AG08396 (cell line): Measurements from ENCODE around the gene EPHB1.

Experiments
- DNase-seq: peaks from one replicate; pipeline ENCODE4 v3.0.0; 2012; ENCODE audit warnings: low spot score, mixed read lengths

Gene EPHB1

DNA sequence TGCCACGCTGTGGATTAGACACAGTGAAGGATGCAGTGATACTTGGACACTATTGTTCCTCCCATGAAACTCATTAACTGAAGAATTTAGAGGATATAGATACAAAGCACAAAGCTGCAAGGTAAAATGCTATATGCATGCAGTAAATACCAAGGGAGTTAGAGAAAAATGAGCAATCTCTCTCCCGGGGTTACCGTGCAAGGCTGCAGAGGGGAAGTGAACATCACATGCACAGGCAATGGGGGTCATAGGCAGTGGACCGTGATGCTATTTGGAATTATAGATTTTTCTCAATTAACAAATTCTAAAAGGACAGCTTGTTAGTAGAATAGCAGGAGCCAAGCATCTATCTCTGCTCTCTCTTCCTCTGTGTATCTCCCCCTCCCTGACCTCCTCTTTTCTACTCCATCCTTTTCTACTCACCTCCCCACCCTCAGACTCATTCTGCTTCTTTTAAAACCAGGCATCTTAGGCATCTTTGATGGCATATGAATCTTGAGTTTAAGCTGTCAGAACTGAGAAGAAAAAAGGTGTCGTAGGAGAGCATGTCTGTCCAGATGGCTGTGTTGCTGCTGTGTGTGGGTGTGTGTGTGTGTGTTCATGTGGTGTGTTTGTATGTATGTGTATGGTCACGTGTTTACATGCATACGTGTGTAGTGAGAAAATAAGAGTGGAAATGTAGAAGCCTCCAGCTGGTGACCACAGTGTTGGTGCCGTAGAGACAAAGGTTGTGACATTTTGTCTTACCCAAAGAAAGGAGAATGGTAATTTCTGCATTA is 339.0 kb downstream of the EPHB1 start:
- no peak for DNase-seq

GRCh38 chr3:135134684-135135075 is 339.6 kb downstream of the EPHB1 start:
- no peak for DNase-seq

DNA sequence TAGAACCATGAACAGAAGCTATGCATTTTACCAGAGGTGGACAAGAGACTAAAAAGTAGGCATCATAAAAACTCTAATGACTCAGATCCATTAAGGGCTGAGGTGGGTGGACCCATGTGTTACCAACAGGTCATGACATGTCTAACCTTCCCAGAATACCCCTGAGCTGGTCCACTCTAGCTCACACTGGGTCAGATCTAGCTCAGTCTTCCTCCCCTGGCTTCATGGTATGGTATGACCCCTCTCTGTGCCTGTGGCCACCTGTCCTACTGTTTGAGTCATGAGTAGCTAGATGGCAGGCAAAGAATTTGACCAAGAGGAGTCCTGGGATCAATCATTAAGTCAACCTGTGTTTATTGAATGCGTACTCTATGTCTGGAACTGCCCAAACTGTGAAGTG is 340.4 kb downstream of the EPHB1 start:
- no peak for DNase-seq

DNA sequence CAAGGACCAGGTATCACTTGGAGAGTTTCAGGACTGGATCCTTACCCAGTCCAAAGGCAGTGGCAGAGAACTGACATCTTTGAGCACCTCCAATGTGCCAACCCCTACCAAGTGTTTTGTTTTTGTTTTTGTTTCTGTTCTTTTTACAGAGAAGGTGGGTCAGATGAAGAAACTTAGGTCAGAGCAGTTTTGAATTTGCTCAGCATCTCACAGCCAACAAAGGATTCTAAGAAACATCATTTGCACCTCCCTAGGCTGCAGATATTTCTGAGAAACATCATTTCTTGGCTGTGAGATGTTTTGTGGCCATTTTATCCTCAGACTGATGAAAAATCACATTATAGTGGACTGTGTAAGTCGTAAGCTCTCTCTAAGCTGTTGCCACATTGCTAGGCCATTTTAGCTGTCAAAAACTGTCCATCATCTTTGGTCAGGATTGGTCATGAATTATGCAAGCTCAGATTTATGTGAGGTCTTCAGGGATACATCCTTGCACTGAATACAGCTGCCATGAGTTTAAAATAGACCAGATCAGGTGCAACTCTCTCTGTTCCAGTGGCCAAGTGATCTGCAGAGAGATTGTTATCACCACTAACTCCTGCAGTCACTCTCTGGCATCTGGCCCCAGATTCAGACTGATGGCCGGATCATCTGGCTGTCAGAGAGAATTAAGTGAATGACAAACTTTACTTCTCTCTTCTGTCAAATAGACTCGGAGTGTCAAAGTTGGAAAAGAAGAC is 341.5 kb downstream of the EPHB1 start:
- DNase-seq, result no peak

DNA sequence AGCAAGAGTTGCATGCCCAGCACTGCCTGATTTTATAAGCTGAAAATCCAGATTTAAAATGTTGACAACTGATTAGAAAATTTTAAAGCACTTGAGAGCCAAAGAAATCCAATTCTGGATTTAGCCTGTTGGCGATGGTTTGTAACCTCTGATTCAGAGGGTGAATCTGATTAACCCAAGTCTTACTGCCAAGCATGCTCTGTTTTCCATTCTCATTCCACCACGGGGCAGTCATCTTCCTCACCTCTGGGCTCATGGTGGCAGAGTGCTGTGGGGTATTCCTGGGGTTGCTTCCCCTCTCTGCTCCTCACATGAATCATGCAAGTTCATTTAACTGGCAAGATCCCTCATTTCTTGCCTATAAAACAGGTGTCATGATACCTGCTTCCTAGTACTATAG is 342.2 kb downstream of the EPHB1 start:
- DNase-seq, result no peak

DNA sequence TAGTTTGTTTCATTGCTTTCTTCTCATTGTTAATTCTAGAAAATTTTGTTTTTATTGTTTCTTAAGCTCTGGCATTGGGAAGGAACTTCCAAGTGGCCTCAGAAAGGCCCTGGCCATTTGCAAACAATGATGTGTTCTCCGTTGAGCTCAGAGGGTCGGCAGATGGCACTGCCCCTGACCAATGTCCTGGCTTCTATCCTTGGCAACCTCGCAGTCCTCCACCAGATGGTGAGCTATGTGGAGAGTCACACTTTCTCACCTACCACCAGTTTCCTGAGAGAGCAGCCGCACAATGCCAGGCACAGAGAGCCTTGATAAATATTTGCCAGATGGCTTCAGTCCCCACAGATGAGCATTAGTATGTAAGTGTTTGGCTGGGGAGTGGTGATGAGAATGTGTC is 343.7 kb downstream of the EPHB1 start:
- DNase-seq, result no peak

- no peak for DNase-seq
These were observed 345.5 kb downstream of the EPHB1 start for GRCh38 chr3:135140591-135140990.

GRCh38 chr3:135141160-135141559 is 346.1 kb downstream of the EPHB1 start:
- no peak for DNase-seq

DNA sequence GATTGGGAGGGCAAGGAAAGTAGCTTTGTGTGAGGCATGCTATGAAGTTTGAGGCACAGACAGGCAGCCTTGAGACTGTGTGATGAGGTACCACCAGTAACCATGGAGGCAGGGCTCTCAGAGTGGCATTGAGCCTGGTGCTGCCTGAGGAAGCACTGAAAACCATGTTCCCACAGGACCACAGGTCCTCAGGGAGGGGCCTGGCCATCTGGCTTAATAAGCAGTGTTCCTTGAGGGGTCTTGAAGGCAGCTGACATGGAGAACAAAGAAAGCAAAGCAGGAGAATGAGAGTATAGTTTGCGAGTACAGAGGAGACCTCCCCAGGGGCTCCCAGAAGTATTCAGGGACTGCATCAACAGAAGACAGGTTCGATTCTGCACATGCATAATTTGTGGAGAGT is 346.6 kb downstream of the EPHB1 start:
- DNase-seq, result no peak

- no peak for DNase-seq
These were observed 347.5 kb downstream of the EPHB1 start for GRCh38 chr3:135142530-135142929.

- DNase-seq, result no peak
These were observed 348.4 kb downstream of the EPHB1 start for GRCh38 chr3:135143474-135143873.

DNA sequence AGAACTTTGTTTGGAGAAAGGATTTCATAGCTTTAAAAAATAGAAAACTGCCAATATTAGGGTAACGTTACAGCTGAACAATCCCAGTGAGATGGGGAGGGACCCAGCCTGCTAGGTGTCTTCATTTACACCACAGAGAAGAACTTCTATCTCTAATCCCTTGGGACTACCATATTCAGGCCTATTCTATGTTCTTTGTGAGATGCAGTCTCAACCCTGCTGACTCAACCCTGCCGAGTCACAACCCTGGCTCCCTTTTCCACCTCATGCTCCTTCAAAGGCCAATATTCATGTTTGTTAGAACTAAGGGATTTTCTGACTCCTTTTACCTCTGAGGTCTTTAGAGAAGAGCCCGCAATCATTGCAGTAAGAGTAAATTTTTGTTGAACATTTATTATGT is 350.5 kb downstream of the EPHB1 start:
- DNase-seq, result no peak

- no peak for DNase-seq
These were observed 352.6 kb downstream of the EPHB1 start for GRCh38 chr3:135147657-135148056.

GRCh38 chr3:135148398-135149020 is 353.4 kb downstream of the EPHB1 start:
- no peak for DNase-seq

- no peak for DNase-seq
These were observed 354.9 kb downstream of the EPHB1 start for GRCh38 chr3:135149707-135150681.

DNA sequence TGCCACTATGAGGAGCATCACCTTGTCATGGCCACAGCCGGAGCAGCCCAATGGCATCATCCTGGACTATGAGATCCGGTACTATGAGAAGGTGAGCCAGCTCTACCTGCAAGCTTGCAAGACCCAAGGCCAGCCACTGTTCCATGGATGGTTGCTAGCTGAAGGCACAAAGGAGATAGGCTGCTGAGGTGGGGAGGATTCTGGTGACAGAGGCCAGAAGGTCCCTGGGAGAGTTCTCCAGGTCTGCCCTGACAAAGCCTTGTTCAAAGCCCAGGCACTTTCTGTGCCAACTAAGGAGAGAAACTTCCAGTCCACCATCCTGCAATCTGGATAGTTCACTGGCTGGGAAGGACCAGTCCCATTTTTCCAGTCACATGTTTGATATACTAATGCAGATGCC is 359.1 kb downstream of the EPHB1 start:
- no peak for DNase-seq

- DNase-seq, result no peak
These were observed 360.2 kb downstream of the EPHB1 start for GRCh38 chr3:135155228-135155627.

DNA sequence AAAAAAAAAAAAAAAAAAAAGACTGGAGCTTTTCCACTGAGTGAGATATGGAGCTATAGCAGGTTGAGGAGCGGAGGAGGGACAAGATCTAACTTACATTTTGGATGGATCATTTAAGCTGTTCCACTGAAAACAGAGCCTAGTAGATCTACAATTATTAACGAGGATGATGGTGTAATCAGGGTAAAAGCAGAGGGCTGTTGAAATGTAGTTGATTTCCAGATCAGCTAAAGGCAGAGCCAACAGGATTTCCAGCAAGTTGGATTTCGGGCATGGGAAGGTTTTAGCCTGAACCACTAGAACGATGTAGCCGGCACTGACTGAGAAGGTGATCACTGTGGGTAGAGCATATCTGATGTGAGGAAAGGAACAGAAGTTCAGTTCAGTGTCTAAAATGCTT is 360.7 kb downstream of the EPHB1 start:
- no peak for DNase-seq

GRCh38 chr3:135157045-135157740 is 362.1 kb downstream of the EPHB1 start:
- DNase-seq, result no peak

DNA sequence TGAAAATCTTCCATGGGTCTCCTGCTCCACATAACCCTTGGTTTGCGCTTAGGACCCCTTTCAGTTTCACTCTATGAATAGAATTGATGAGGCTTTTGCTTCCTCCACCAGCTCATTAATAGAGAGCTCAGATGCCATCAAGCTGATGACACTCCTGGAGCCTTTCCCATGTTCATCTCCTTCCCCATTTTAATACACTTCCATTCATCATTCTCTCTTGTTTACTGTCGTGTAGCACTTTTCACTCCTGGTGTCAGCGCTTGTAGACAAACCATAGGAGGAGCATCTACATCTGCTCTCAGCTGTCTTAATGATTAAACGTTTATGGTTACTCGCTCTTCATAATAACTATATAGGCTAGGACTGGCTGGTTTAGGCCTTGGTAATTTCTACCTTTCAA is 363.5 kb downstream of the EPHB1 start:
- DNase-seq, result no peak

DNA sequence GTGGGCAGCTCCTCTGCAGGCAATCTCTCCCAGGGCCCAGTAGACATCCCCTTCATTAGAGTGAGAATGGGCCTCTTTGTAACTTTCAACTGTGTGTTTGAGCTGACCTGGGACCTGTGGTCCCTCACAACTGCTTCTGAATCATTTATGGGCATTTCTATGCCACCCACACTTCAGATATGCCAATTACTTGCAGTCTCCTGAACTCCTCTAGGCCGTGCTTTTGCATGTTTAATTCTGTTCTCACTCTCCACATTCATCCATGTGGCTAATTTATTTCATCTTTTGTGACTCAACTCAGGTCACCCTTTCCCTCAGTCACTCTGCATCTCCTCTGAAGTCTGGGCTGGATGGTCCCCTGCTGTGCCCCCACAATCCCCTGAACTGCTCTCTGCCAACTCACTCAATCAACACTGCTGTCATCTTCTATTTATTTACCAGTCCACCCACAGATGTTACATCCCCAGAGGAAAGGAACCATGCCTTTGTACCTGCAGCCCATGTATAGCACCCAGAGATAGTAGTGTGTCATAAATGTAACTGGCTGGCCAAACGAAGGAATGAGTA is 364.7 kb downstream of the EPHB1 start:
- DNase-seq, result no peak
